ENCODE measurements around the gene TMEM139. TPM values are rescaled to one million over a fixed set of nuclear protein-coding genes. Genes with fewer than 3 reads are reported as not detected.
A peak's percentile ranks its signal among the peaks of the same experiment; 100 is the strongest.
"Not testable (repeated sequence)": the region's sequence is repeated elsewhere in the genome, so short reads cannot be mapped to it uniquely, and the experiment has no call there.

TMEM139 gene
- total RNA-seq, 3 donors from 2014 or later (not counting 1 experiment from before 2014, with no cell fraction given): not detected

- Mint-ChIP-seq H3K4me3 (peak overlapping the region; percentile 97), H3K27ac (peak overlapping the region; percentile 85 to 94), H3K27me3 (ENCODE audit: low read depth in 2 of 2) (no peaks in the 10 kb centered on the region), H3K4me1 (peaks cover 39 to 43% of the 10 kb centered on the region in 2 donors), H3K36me3 (peaks cover 6% of the 10 kb centered on the region), H3K9me3 (no peaks in the 10 kb centered on the region)
- Histone ChIP-seq H3K4me3 (ENCODE audit: low read length) (peak overlapping the region; percentile 95), H3K9me3 (ENCODE audit: control insufficient read depth, insufficient read depth, low read length) (no peaks in the 10 kb centered on the region), H3K4me1 (ENCODE audit: control insufficient read depth, insufficient read depth, low read length) (peaks cover 24% of the 10 kb centered on the region), H3K27ac (ENCODE audit: low read length) (peak overlapping the region; percentile 81), H3K27me3 (ENCODE audit: control insufficient read depth, insufficient read depth, low read length) (no peaks in the 10 kb centered on the region), H3K36me3 (ENCODE audit: control insufficient read depth, insufficient read depth, low read length) (peaks cover 20% of the 10 kb centered on the region)
- ATAC-seq (no peak), DNase-seq (no peak)
- 1% methylated on average over 9 of the region's 11 CpGs for WGBS (ENCODE audit: insufficient coverage)
- no peak for TF ChIP-seq CTCF (IDR thresholded peaks at IDR 0.05)
- intact Hi-C loops (cut with micrococcal nuclease): no loop called here
Measured at GRCh38 chr7:143288836-143289235, 4.1 kb downstream of the TMEM139 start.

DNA sequence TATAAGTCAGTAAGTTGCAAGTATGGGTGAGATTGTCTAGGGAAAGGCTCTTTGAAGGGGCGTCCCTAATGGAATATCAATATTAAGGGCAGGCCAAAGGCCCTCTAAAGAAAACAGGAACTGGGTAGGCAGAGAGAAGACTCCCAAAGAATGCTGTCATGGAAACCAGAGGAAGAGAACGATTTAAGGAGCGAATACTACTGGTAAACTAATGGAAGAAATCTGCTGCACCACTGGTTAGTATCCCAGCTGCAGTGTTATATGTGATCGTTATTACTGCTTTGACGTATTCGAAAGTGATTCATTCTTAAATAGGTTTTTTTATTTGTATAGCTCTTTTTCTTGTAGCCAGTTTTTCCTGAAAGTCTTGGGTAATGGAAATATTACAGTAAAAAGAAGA is 4.7 kb downstream of the TMEM139 start:
- H3K4me3 Mint-ChIP-seq: peak overlapping the region; percentile 97
- Histone ChIP-seq H3K27me3 (ENCODE audit: control insufficient read depth, insufficient read depth, low read length) (no peaks in the 10 kb centered on the region), H3K36me3 (ENCODE audit: control insufficient read depth, insufficient read depth, low read length) (peaks cover 26% of the 10 kb centered on the region), H3K27ac (ENCODE audit: low read length) (no peak overlapping the region), H3K4me3 (ENCODE audit: low read length) (peak overlapping the region; percentile 95), H3K9me3 (ENCODE audit: control insufficient read depth, insufficient read depth, low read length) (no peaks in the 10 kb centered on the region), H3K4me1 (ENCODE audit: control insufficient read depth, insufficient read depth, low read length) (peaks cover 24% of the 10 kb centered on the region)
- intact Hi-C loops (cut with micrococcal nuclease): no loop called here
- WGBS (ENCODE audit: insufficient coverage): 27% methylated on average over 6 of the region's 6 CpGs
- no peaks in the 10 kb centered on the region for H3K9me3 Mint-ChIP-seq
- no peaks in the 10 kb centered on the region for H3K27me3 Mint-ChIP-seq (ENCODE audit: low read depth in 2 of 2)
- H3K27ac Mint-ChIP-seq: peak overlapping the region; percentile 85 to 94
- DNase-seq (no peak), ATAC-seq (no peak)
- H3K36me3 Mint-ChIP-seq: peaks cover 6% of the 10 kb centered on the region
- peaks cover 39 to 43% of the 10 kb centered on the region in 2 donors for H3K4me1 Mint-ChIP-seq
- no peak for TF ChIP-seq CTCF (IDR thresholded peaks at IDR 0.05)

DNA sequence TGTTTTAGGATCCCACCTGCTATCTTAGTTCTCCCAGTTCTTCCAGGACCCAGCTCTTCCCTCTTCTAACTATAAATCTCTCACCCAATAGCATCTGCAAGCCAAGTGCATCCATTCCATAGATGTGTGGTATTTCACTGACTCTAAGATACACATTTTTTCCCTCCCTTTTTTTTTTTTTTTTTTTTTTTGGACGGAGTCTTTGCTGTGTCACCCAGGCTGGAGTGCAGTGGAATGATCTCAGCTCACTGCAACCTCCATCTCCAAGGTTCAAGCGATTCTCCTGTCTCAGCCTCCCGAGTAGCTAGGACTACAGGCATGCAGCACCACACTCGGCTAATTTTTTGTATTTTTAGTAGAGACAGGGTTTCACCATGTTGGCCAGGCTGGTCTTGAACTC is 5.1 kb downstream of the TMEM139 start:
- intact Hi-C loops (cut with micrococcal nuclease); H3K27me3 ChIP-seq (ENCODE audit: control insufficient read depth, insufficient read depth, low read length); ATAC-seq; H3K9me3 Mint-ChIP-seq; H3K36me3 Mint-ChIP-seq; H3K4me3 ChIP-seq (ENCODE audit: low read length); H3K27me3 Mint-ChIP-seq (ENCODE audit: low read depth in 2 of 2); H3K9me3 ChIP-seq (ENCODE audit: control insufficient read depth, insufficient read depth, low read length); DNase-seq; H3K27ac ChIP-seq (ENCODE audit: low read length): not testable (repeated sequence)
- H3K4me3 Mint-ChIP-seq: peak overlapping the region; percentile 97
- Histone ChIP-seq H3K4me1 (ENCODE audit: control insufficient read depth, insufficient read depth, low read length) (peaks cover 24% of the 10 kb centered on the region), H3K36me3 (ENCODE audit: control insufficient read depth, insufficient read depth, low read length) (peaks cover 30% of the 10 kb centered on the region)
- H3K4me1 Mint-ChIP-seq: peaks cover 39 to 43% of the 10 kb centered on the region in 2 donors
- 65% methylated on average over 4 of the region's 4 CpGs for WGBS (ENCODE audit: insufficient coverage)
- peak overlapping the region in 1 of 2 donors; percentile 94 for H3K27ac Mint-ChIP-seq

- peaks cover 34% of the 10 kb centered on the region for H3K36me3 ChIP-seq (ENCODE audit: control insufficient read depth, insufficient read depth, low read length)
- no peaks in the 10 kb centered on the region for H3K27me3 Mint-ChIP-seq (ENCODE audit: low read depth in 2 of 2)
- no peak for ATAC-seq
- intact Hi-C loops (cut with micrococcal nuclease): no loop called here
- peak overlapping the region; percentile 97 for H3K4me3 Mint-ChIP-seq
- peak overlapping the region in 1 of 2 donors; percentile 94 for H3K27ac Mint-ChIP-seq
- H3K4me1 ChIP-seq (ENCODE audit: control insufficient read depth, insufficient read depth, low read length): peaks cover 24% of the 10 kb centered on the region
- peaks cover 40 to 43% of the 10 kb centered on the region in 2 donors for H3K4me1 Mint-ChIP-seq
- 81% methylated on average over 4 of the region's 4 CpGs for WGBS (ENCODE audit: insufficient coverage)
- no peaks in the 10 kb centered on the region for H3K9me3 ChIP-seq (ENCODE audit: control insufficient read depth, insufficient read depth, low read length)
- no peak for DNase-seq
- TF ChIP-seq CTCF (IDR thresholded peaks at IDR 0.05): no peak
- no peaks in the 10 kb centered on the region for H3K9me3 Mint-ChIP-seq
- peaks cover 7% of the 10 kb centered on the region for H3K36me3 Mint-ChIP-seq
- H3K4me3 ChIP-seq (ENCODE audit: low read length): no peak overlapping the region
- H3K27me3 ChIP-seq (ENCODE audit: control insufficient read depth, insufficient read depth, low read length): no peaks in the 10 kb centered on the region
- H3K27ac ChIP-seq (ENCODE audit: low read length): no peak overlapping the region
Measured at GRCh38 chr7:143290293-143290692, 5.5 kb downstream of the TMEM139 start.

Measured in natural killer cell (primary cell).